HG03521 (cell line): ENCODE measurements around the gene MTIF2.
"Not testable (repeated sequence)": the region's sequence is repeated elsewhere in the genome, so short reads cannot be mapped to it uniquely, and the experiment has no call there.

ENCODE experiments used
- ATAC-seq: cut with Tn5 transposase; IDR thresholded peaks from one replicate; pipeline ENCODE4 v1.9.1; 2021; ENCODE audit warnings: mild to moderate bottlenecking, moderate library complexity; ENCODE audit not compliant: unreplicated experiment

Gene MTIF2

DNA sequence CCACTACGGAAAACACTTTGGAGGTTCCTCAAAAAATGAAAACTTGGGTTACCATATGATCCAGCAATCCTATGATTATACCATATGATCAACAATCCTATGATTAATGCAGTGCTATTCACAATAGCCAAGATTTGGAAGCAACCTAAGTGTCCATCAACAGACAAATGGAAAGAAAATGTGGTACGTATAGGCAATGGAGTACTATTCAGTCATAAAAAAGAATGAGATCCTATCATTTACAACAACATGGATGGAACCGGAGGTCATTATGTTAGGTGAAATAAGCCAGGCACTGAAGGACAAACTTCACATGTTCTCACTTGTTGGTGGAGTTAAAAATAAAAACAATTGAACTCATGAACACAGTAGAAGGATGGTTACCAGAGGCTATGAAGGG lies 64.5 kb downstream of the MTIF2 start:
- ATAC-seq, result no peak

DNA sequence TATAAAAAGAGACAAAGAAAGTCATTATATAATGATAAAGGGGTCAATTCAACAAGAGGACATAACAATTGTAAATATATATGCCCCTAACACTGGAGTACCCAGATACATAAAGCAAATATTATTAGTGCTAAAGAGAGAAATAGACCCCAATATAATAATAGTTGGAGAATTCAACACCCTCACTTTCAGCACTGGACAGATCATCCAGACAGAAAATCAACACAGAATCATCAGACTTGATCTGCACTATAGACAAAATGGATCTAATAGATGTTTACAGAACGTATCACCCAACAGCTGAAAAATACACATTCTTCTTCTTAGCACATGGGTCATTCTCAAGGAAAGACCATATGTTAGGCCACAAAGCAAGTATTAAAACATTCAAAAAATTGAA lies 68.6 kb downstream of the MTIF2 start:
- ATAC-seq, result no peak

DNA sequence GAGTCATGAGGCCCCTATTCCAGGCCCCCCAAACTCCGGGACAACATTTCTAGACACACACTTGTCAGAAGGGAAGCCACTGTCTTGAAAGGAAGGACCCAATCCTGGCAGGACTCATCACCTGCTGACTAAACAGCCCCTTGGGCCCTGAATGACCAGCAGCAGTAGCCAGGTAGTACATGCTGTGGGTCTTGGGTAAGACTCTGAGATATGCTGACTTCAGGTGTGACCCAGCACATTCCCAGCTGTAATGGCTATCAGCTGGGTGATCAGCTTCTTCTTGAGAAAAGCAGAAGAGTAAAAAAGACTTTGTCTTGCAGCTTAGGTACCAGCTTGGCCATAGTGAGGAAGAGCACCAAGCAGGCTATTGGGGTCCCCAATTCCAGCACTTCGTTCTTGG lies 72.5 kb downstream of the MTIF2 start:
- no peak for ATAC-seq

DNA sequence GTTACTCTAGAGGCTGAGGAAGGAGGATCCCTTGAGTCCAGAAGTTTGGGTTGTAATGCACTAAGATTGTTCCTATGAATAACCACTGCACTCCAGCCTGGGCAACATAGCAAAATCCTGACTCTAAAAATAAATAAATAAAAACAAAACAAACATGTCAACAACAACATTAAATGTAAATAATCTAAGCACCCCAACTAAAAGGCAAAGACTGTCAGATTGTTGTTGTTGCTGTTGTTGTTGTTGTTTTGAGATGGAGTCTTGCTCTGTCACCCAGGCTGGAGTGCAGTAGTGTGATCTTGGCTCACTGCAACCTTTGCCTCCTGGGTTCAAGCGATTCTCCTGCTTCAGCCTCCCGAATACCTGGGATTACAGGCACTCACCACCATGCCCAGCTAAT lies 77.1 kb downstream of the MTIF2 start:
- ATAC-seq, result not testable (repeated sequence)

DNA sequence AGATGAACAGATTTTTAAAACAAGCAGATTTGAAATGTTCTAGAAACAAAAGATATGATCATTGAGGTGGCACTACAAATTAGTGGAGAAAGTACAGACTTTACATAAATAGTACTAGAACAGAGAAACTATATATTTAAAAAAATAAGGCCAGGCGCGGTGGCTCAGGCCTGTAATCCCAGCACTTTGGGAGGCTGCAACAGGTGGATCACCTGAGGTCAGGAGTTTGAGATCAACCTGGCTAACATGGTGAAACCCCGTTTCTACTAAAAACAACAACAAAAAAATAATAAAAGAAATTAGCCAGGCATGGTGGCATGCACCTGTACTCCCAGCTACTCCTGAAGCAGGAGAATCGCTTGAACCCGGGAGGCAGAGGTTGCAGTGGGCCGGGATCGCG lies 82.2 kb downstream of the MTIF2 start:
- not testable (repeated sequence) for ATAC-seq
